HepG2 (cell line): ENCODE measurements around the gene NCKAP5L. TPM values are rescaled to one million over a fixed set of nuclear protein-coding genes. Genes with fewer than 3 reads are reported as not detected.

Source experiments
- AGO2 ChIP-seq: fragments of 200-400 bp; formaldehyde crosslinking; optimal IDR thresholded peaks from 2 replicates; pipeline ENCODE3; 2017; ENCODE audit warnings: mild to moderate bottlenecking, low read depth, low read length, moderate library complexity
- CBX1 ChIP-seq: IDR thresholded peaks from one replicate; pipeline ENCODE4 v1.6.1; 2016; ENCODE audit warnings: antibody characterized with exemption, low read depth
- CHD2 ChIP-seq: IDR thresholded peaks from 2 replicates; pipeline ENCODE4 v1.6.1; 2011; ENCODE audit warnings: low read depth, low read length, improper control_type of control experiment
- ESRRA ChIP-seq: sonication (generic); formaldehyde crosslinking; IDR thresholded peaks from 2 replicates; pipeline ENCODE4 v1.5.1; 2020; ENCODE audit warnings: mild to moderate bottlenecking, low read depth, missing genetic modification reagents
- FIP1L1 ChIP-seq: fragments of 200-400 bp; formaldehyde crosslinking; IDR thresholded peaks from 2 replicates; pipeline ENCODE4 v1.6.1; 2018; ENCODE audit warnings: low read depth, mild to moderate bottlenecking, low read length, moderate library complexity, borderline replicate concordance; ENCODE audit not compliant: insufficient read depth
- HOXA7 ChIP-seq: sonication (generic); formaldehyde crosslinking; IDR thresholded peaks from 2 replicates; pipeline ENCODE4 v1.8.1; 2022; ENCODE audit warnings: mild to moderate bottlenecking, missing genetic modification reagents, moderate library complexity
- KLF16 ChIP-seq, 2 experiments: sonication (generic) in 1 of 2; formaldehyde crosslinking in 1 of 2; IDR thresholded peaks; 2 replicates each; pipeline versions ENCODE4 v1.6.1 to v1.8.0; 2016 to 2023; ENCODE audit warnings: missing genetic modification reagents in 2 of 2, missing compliant biosample characterization in 1 of 2
- MED13 ChIP-seq: sonication (generic); formaldehyde crosslinking; IDR thresholded peaks from 2 replicates; pipeline ENCODE4 v1.5.0; 2020; ENCODE audit warnings: missing genetic modification reagents
- MEIS2 ChIP-seq: sonication (generic); formaldehyde crosslinking; IDR thresholded peaks from 2 replicates; pipeline ENCODE4 v1.9.0; 2021; ENCODE audit warnings: mild to moderate bottlenecking, missing genetic modification reagents
- SMARCE1 ChIP-seq: fragments of 450-650 bp; IDR thresholded peaks from 2 replicates; pipeline ENCODE4 v1.6.1; 2017; ENCODE audit warnings: borderline replicate concordance
- THAP11 ChIP-seq: IDR thresholded peaks from 2 replicates; pipeline ENCODE4 v1.6.1; 2016; ENCODE audit warnings: missing biosample characterization, missing genetic modification reagents
- ZBTB7B ChIP-seq: sonication (generic); formaldehyde crosslinking; IDR thresholded peaks from 2 replicates; pipeline ENCODE4 v1.4.0; 2020; ENCODE audit warnings: missing genetic modification reagents
- ZFP36 ChIP-seq: fragments of 150-350 bp; IDR thresholded peaks from 2 replicates; pipeline ENCODE4 v1.6.1; 2018; ENCODE audit warnings: borderline replicate concordance, low read length, low read depth; ENCODE audit not compliant: partially characterized antibody
- ZFY ChIP-seq: sonication (generic); formaldehyde crosslinking; IDR thresholded peaks from 2 replicates; pipeline ENCODE4 v1.4.0; 2020; ENCODE audit warnings: missing genetic modification reagents
- ZNF510 ChIP-seq: sonication (generic); formaldehyde crosslinking; IDR thresholded peaks from 2 replicates; pipeline ENCODE4 v1.4.0; 2020; ENCODE audit warnings: low read depth, mild to moderate bottlenecking, missing genetic modification reagents
- ZNF552 ChIP-seq: sonication (generic); formaldehyde crosslinking; IDR thresholded peaks from 2 replicates; pipeline ENCODE4 v1.9.0; 2022; ENCODE audit warnings: missing genetic modification reagents, mild to moderate bottlenecking, borderline replicate concordance
- ZNF646 ChIP-seq: sonication (generic); formaldehyde crosslinking; IDR thresholded peaks from 2 replicates; pipeline ENCODE4 v1.9.0; 2021; ENCODE audit warnings: mild to moderate bottlenecking, missing genetic modification reagents
- ZNF776 ChIP-seq: sonication (generic); formaldehyde crosslinking; IDR thresholded peaks from 2 replicates; pipeline ENCODE4 v1.4.0; 2020; ENCODE audit warnings: mild to moderate bottlenecking, missing genetic modification reagents
- ZSCAN29 ChIP-seq: sonication (generic); formaldehyde crosslinking; conservative IDR thresholded peaks from 2 replicates; pipeline ENCODE4 v1.4.0; 2020; ENCODE audit warnings: mild to moderate bottlenecking, missing genetic modification reagents
- polyA plus RNA-seq, 8 experiments: library from polyadenylated mRNA; depleted of rRNA in 3 of 8; stranded (reverse) in 7 of 8; unstranded in 1 of 8; fragments of >200 nt; fragmentation: Illumina TruSeq in 4 of 8; extraction: Trizol in 4 of 8; gene quantifications; 2 replicates each; pipeline versions ENCODE4 v1.2.1 to v1.2.3, GENCODE V29; 2011 to 2016; ENCODE audit warnings: low read depth in 4 of 8, missing spikeins in 1 of 8, mixed read lengths in 1 of 8; ENCODE audit not compliant: insufficient read depth in 1 of 8
- total RNA-seq, 5 experiments: library from RNA; depleted of rRNA; stranded (reverse); fragments of >200 nt; fragmentation: Illumina TruSeq; extraction: Trizol; gene quantifications; 2 replicates each; pipeline ENCODE4 v1.2.3, GENCODE V29; 2016; ENCODE audit warnings: low read depth in 1 of 5
- TF ChIP-seq, protein P1 (sequence below): sonication (generic); formaldehyde crosslinking; IDR thresholded peaks from 2 replicates; pipeline ENCODE4 v1.9.0; 2021; ENCODE audit warnings: missing genetic modification reagents, borderline replicate concordance

Gene NCKAP5L
- total and polyA plus RNA-seq, 2 of the 13 experiments (the other 11 are each of a cell fraction or from before 2014, with no cell fraction given) = 4.1 to 9.0 TPM

DNA sequence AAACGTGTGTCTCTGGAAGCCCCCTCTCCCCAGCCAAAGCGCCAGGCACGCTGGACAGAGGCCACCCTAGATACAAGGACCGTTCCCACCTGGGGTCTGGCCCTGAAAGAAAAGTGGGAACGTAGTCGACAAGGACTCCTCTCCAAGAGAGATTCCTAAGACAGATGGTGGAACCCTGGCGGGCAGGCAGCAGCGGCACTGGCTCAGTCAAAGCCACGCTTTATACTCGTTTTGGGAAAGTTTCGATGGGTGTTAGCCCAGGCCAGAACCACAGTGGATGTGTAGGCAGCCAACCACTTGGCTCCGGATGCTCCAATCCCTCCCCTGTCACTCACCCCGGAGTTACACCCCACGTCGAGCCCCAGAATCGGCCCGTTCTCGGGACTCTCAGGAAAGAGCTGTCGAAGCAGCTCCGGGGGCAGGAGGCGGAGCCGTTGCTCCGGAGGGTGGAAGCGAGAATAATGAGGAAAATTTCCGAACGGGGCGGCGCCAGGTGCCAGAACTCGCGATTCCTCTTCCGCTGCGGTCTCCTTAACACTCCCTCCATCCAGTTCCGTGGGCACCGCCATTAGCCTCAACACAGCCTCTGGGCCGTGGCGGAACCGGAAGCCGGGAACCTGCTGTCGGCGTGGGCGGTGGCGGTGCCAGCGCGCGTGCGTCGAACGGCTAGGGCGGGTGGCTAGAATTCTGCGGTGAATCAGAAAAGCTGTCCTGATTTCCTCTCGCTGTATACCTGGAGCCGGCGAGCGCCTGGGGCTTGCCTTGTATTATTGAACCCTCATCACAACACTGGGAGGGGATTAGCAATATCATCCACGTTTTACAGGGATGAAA lies 14.5 kb upstream of the NCKAP5L start, which contains the start of gene BCDIN3D (continued):
- TF ChIP-seq MEIS2 (CRISPR knock-in tag) (peak; percentile 41; the same call in 1 of the 2 replicates), ZFY (peak; percentile 85), MED13 (no peak), CBX1 (peak; percentile 61), HOXA7 (CRISPR knock-in tag) (no peak), CHD2 (peak; percentile 62; the same call in 1 of the 2 replicates), ZBTB7B (no peak), SMARCE1 (no peak), AGO2 (no peak), ESRRA (CRISPR knock-in tag) (0 out of 2 replicates have a peak, but pooled peaks have one; percentile 17), FIP1L1 (no peak), THAP11 (CRISPR knock-in tag) (peak; percentile 83), ZNF552 (CRISPR knock-in tag) (no peak), ZNF510 (no peak), ZFP36 (no peak), KLF16 (CRISPR knock-in tag; IDR thresholded peaks at IDR 0.05) (no peak), ZNF646 (CRISPR knock-in tag) (no peak), ZSCAN29 (CRISPR knock-in tag) (no peak), ZNF776 (CRISPR knock-in tag) (0 out of 2 replicates have a peak, but pooled peaks have one; percentile 26)
- TF ChIP-seq, protein P1, sequence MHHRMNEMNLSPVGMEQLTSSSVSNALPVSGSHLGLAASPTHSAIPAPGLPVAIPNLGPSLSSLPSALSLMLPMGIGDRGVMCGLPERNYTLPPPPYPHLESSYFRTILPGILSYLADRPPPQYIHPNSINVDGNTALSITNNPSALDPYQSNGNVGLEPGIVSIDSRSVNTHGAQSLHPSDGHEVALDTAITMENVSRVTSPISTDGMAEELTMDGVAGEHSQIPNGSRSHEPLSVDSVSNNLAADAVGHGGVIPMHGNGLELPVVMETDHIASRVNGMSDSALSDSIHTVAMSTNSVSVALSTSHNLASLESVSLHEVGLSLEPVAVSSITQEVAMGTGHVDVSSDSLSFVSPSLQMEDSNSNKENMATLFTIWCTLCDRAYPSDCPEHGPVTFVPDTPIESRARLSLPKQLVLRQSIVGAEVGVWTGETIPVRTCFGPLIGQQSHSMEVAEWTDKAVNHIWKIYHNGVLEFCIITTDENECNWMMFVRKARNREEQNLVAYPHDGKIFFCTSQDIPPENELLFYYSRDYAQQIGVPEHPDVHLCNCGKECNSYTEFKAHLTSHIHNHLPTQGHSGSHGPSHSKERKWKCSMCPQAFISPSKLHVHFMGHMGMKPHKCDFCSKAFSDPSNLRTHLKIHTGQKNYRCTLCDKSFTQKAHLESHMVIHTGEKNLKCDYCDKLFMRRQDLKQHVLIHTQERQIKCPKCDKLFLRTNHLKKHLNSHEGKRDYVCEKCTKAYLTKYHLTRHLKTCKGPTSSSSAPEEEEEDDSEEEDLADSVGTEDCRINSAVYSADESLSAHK (CRISPR knock-in tag) = no peak
